ENCODE results near the gene ATP6V1E1.

ATP6V1E1 gene

GRCh38 chr22:17597217-17597616 lies 31.3 kb downstream of the ATP6V1E1 start:
- peaks cover 52% of the 10 kb centered on the region for H3K36me3 ChIP-seq (ENCODE audit: control insufficient read depth, insufficient read depth, low read length)
- H3K9ac ChIP-seq (ENCODE audit: low read depth, low read length) = no peak overlapping the region
- H3K4me1 ChIP-seq (ENCODE audit: control insufficient read depth, insufficient read depth, low read length) = no peaks in the 10 kb centered on the region

GRCh38 chr22:17596226-17596625 lies 32.3 kb downstream of the ATP6V1E1 start:
- peaks cover 56% of the 10 kb centered on the region for H3K36me3 ChIP-seq (ENCODE audit: control insufficient read depth, insufficient read depth, low read length)
- no peaks in the 10 kb centered on the region for H3K27me3 ChIP-seq (ENCODE audit: control insufficient read depth, insufficient read depth, low read length)
- no peaks in the 10 kb centered on the region for H3K4me1 ChIP-seq (ENCODE audit: control insufficient read depth, insufficient read depth, low read length)
- H3K4me3 ChIP-seq (ENCODE audit: low read depth, low read length) = no peak overlapping the region
- H3K9ac ChIP-seq (ENCODE audit: low read depth, low read length) = no peak overlapping the region
- H3K9me3 ChIP-seq (ENCODE audit: control insufficient read depth, insufficient read depth, low read length) = no peaks in the 10 kb centered on the region

More at GRCh38 chr22:17597217-17597616, 31.3 kb downstream of the ATP6V1E1 start:
- Histone ChIP-seq H3K27me3 (ENCODE audit: control insufficient read depth, insufficient read depth, low read length) (no peaks in the 10 kb centered on the region), H3K4me3 (ENCODE audit: low read depth, low read length) (no peak overlapping the region), H3K9me3 (ENCODE audit: control insufficient read depth, insufficient read depth, low read length) (no peaks in the 10 kb centered on the region)

- H3K4me3 ChIP-seq (ENCODE audit: low read depth, low read length) = no peak overlapping the region
- H3K4me1 ChIP-seq (ENCODE audit: control insufficient read depth, insufficient read depth, low read length) = no peaks in the 10 kb centered on the region
- H3K9me3 ChIP-seq (ENCODE audit: control insufficient read depth, insufficient read depth, low read length) = no peaks in the 10 kb centered on the region
- no peak overlapping the region for H3K9ac ChIP-seq (ENCODE audit: low read depth, low read length)
- H3K36me3 ChIP-seq (ENCODE audit: control insufficient read depth, insufficient read depth, low read length) = peaks cover 48% of the 10 kb centered on the region
- H3K27me3 ChIP-seq (ENCODE audit: control insufficient read depth, insufficient read depth, low read length) = no peaks in the 10 kb centered on the region
These were observed 36.3 kb downstream of the ATP6V1E1 start for GRCh38 chr22:17592201-17592600.

- Histone ChIP-seq H3K9ac (ENCODE audit: low read depth, low read length) (no peak overlapping the region), H3K36me3 (ENCODE audit: control insufficient read depth, insufficient read depth, low read length) (peaks cover 41% of the 10 kb centered on the region), H3K27me3 (ENCODE audit: control insufficient read depth, insufficient read depth, low read length) (no peaks in the 10 kb centered on the region), H3K4me1 (ENCODE audit: control insufficient read depth, insufficient read depth, low read length) (no peaks in the 10 kb centered on the region), H3K9me3 (ENCODE audit: control insufficient read depth, insufficient read depth, low read length) (no peaks in the 10 kb centered on the region), H3K4me3 (ENCODE audit: low read depth, low read length) (no peak overlapping the region)
These were observed 38.0 kb downstream of the ATP6V1E1 start for GRCh38 chr22:17590586-17590985.

GRCh38 chr22:17589810-17590375 lies 38.7 kb downstream of the ATP6V1E1 start:
- Histone ChIP-seq H3K27me3 (ENCODE audit: control insufficient read depth, insufficient read depth, low read length) (no peaks in the 10 kb centered on the region), H3K36me3 (ENCODE audit: control insufficient read depth, insufficient read depth, low read length) (peaks cover 41% of the 10 kb centered on the region), H3K9me3 (ENCODE audit: control insufficient read depth, insufficient read depth, low read length) (no peaks in the 10 kb centered on the region), H3K9ac (ENCODE audit: low read depth, low read length) (no peak overlapping the region), H3K4me1 (ENCODE audit: control insufficient read depth, insufficient read depth, low read length) (no peaks in the 10 kb centered on the region), H3K4me3 (ENCODE audit: low read depth, low read length) (no peak overlapping the region)

GRCh38 chr22:17588606-17589005 lies 39.9 kb downstream of the ATP6V1E1 start:
- no peak overlapping the region for H3K9ac ChIP-seq (ENCODE audit: low read depth, low read length)
- H3K36me3 ChIP-seq (ENCODE audit: control insufficient read depth, insufficient read depth, low read length) = peaks cover 33% of the 10 kb centered on the region
- H3K4me3 ChIP-seq (ENCODE audit: low read depth, low read length) = no peak overlapping the region
- H3K27me3 ChIP-seq (ENCODE audit: control insufficient read depth, insufficient read depth, low read length) = no peaks in the 10 kb centered on the region
- H3K4me1 ChIP-seq (ENCODE audit: control insufficient read depth, insufficient read depth, low read length) = no peaks in the 10 kb centered on the region
- H3K9me3 ChIP-seq (ENCODE audit: control insufficient read depth, insufficient read depth, low read length) = no peaks in the 10 kb centered on the region

GRCh38 chr22:17587629-17588028 lies 40.9 kb downstream of the ATP6V1E1 start:
- no peak overlapping the region for H3K9ac ChIP-seq (ENCODE audit: low read depth, low read length)
- no peak overlapping the region for H3K4me3 ChIP-seq (ENCODE audit: low read depth, low read length)
- H3K9me3 ChIP-seq (ENCODE audit: control insufficient read depth, insufficient read depth, low read length) = no peaks in the 10 kb centered on the region
- H3K36me3 ChIP-seq (ENCODE audit: control insufficient read depth, insufficient read depth, low read length) = peaks cover 24% of the 10 kb centered on the region
- H3K4me1 ChIP-seq (ENCODE audit: control insufficient read depth, insufficient read depth, low read length) = no peaks in the 10 kb centered on the region
- H3K27me3 ChIP-seq (ENCODE audit: control insufficient read depth, insufficient read depth, low read length) = no peaks in the 10 kb centered on the region

GRCh38 chr22:17586831-17587440 lies 41.6 kb downstream of the ATP6V1E1 start:
- Histone ChIP-seq H3K9ac (ENCODE audit: low read depth, low read length) (no peak overlapping the region), H3K27me3 (ENCODE audit: control insufficient read depth, insufficient read depth, low read length) (no peaks in the 10 kb centered on the region), H3K4me1 (ENCODE audit: control insufficient read depth, insufficient read depth, low read length) (no peaks in the 10 kb centered on the region), H3K9me3 (ENCODE audit: control insufficient read depth, insufficient read depth, low read length) (no peaks in the 10 kb centered on the region), H3K4me3 (ENCODE audit: low read depth, low read length) (no peak overlapping the region), H3K36me3 (ENCODE audit: control insufficient read depth, insufficient read depth, low read length) (peaks cover 18% of the 10 kb centered on the region)

GRCh38 chr22:17583151-17583550 lies 45.4 kb downstream of the ATP6V1E1 start:
- Histone ChIP-seq H3K4me3 (ENCODE audit: low read depth, low read length) (no peak overlapping the region), H3K9ac (ENCODE audit: low read depth, low read length) (no peak overlapping the region), H3K36me3 (ENCODE audit: control insufficient read depth, insufficient read depth, low read length) (peaks cover 7% of the 10 kb centered on the region), H3K27me3 (ENCODE audit: control insufficient read depth, insufficient read depth, low read length) (no peaks in the 10 kb centered on the region), H3K9me3 (ENCODE audit: control insufficient read depth, insufficient read depth, low read length) (no peaks in the 10 kb centered on the region), H3K4me1 (ENCODE audit: control insufficient read depth, insufficient read depth, low read length) (peaks cover 3% of the 10 kb centered on the region)

GRCh38 chr22:17581631-17582030 lies 46.9 kb downstream of the ATP6V1E1 start:
- Histone ChIP-seq H3K9ac (ENCODE audit: low read depth, low read length) (no peak overlapping the region), H3K36me3 (ENCODE audit: control insufficient read depth, insufficient read depth, low read length) (no peaks in the 10 kb centered on the region), H3K4me1 (ENCODE audit: control insufficient read depth, insufficient read depth, low read length) (peaks cover 4% of the 10 kb centered on the region), H3K4me3 (ENCODE audit: low read depth, low read length) (no peak overlapping the region), H3K27me3 (ENCODE audit: control insufficient read depth, insufficient read depth, low read length) (no peaks in the 10 kb centered on the region), H3K9me3 (ENCODE audit: control insufficient read depth, insufficient read depth, low read length) (no peaks in the 10 kb centered on the region)

GRCh38 chr22:17581056-17581455 lies 47.5 kb downstream of the ATP6V1E1 start:
- Histone ChIP-seq H3K4me3 (ENCODE audit: low read depth, low read length) (no peak overlapping the region), H3K9ac (ENCODE audit: low read depth, low read length) (no peak overlapping the region), H3K4me1 (ENCODE audit: control insufficient read depth, insufficient read depth, low read length) (peaks cover 7% of the 10 kb centered on the region), H3K36me3 (ENCODE audit: control insufficient read depth, insufficient read depth, low read length) (no peaks in the 10 kb centered on the region), H3K27me3 (ENCODE audit: control insufficient read depth, insufficient read depth, low read length) (no peaks in the 10 kb centered on the region), H3K9me3 (ENCODE audit: control insufficient read depth, insufficient read depth, low read length) (no peaks in the 10 kb centered on the region)

- no peak overlapping the region for H3K4me3 ChIP-seq (ENCODE audit: low read depth, low read length)
- H3K9me3 ChIP-seq (ENCODE audit: control insufficient read depth, insufficient read depth, low read length) = no peaks in the 10 kb centered on the region
- H3K36me3 ChIP-seq (ENCODE audit: control insufficient read depth, insufficient read depth, low read length) = no peaks in the 10 kb centered on the region
- no peaks in the 10 kb centered on the region for H3K27me3 ChIP-seq (ENCODE audit: control insufficient read depth, insufficient read depth, low read length)
- H3K4me1 ChIP-seq (ENCODE audit: control insufficient read depth, insufficient read depth, low read length) = peaks cover 7% of the 10 kb centered on the region
- H3K9ac ChIP-seq (ENCODE audit: low read depth, low read length) = no peak overlapping the region
These were observed 48.0 kb downstream of the ATP6V1E1 start for GRCh38 chr22:17580441-17581031.

All from iPS-15b (cell line).